Astrocyte (in vitro differentiated cells and primary cell): ENCODE data around the gene ZSCAN10. TPM values are rescaled to one million over a fixed set of nuclear protein-coding genes. Genes with fewer than 3 reads are reported as not detected.

ENCODE experiments used
- DNase-seq: peaks from one replicate; pipeline ENCODE4 v3.0.0-alpha.2; 2010; ENCODE audit warnings: low read depth
- FAIRE-seq: peaks from 2 replicates; lab custom pipeline; 2011; peaks lifted over from hg19 to GRCh38; lab: Jason Lieb, UNC
- H2AFZ ChIP-seq: 2 replicates; pipeline ENCODE4 v1.6.0; 2012; ENCODE audit warnings: low read depth, low read length, inconsistent platforms
- H3K27ac ChIP-seq: 2 replicates; pipeline ENCODE4 v1.5.1; 2011; ENCODE audit warnings: low read depth, low read length, inconsistent platforms
- H3K27me3 ChIP-seq: 2 replicates; pipeline ENCODE4 v1.6.0; 2011; ENCODE audit warnings: low read length, inconsistent platforms; ENCODE audit not compliant: insufficient read depth
- H3K36me3 ChIP-seq: 2 replicates; pipeline ENCODE4 v1.5.1; 2011; ENCODE audit warnings: low read length, inconsistent platforms; ENCODE audit not compliant: insufficient read depth
- H3K4me1 ChIP-seq: 2 replicates; pipeline ENCODE4 v1.5.1; 2011; ENCODE audit warnings: low read length, inconsistent platforms; ENCODE audit not compliant: insufficient read depth
- H3K4me2 ChIP-seq: 2 replicates; pipeline ENCODE4 v1.6.0; 2012; ENCODE audit warnings: low read length, inconsistent platforms
- H3K4me3 ChIP-seq: 2 replicates; pipeline ENCODE4 v1.5.1; 2011; ENCODE audit warnings: low read depth, mild to moderate bottlenecking, low read length, inconsistent platforms; ENCODE audit not compliant: insufficient read depth
- H3K79me2 ChIP-seq: 2 replicates; pipeline ENCODE4 v1.6.0; 2012; ENCODE audit warnings: mild to moderate bottlenecking, low read length, inconsistent platforms; ENCODE audit not compliant: insufficient read depth
- H3K9ac ChIP-seq: 2 replicates; pipeline ENCODE4 v1.6.0; 2012; ENCODE audit warnings: mild to moderate bottlenecking, low read length, inconsistent platforms
- H3K9me3 ChIP-seq: 2 replicates; pipeline ENCODE4 v1.5.1; 2012; ENCODE audit warnings: low read depth, mild to moderate bottlenecking, low read length, inconsistent platforms; ENCODE audit not compliant: insufficient read depth
- H4K20me1 ChIP-seq: 2 replicates; pipeline ENCODE4 v1.6.0; 2012; ENCODE audit warnings: low read length, inconsistent platforms; ENCODE audit not compliant: insufficient read depth
- H3K27ac Mint-ChIP-seq: one replicate; pipeline ENCODE4 v1.8.0; 2021; ENCODE audit warnings: mild to moderate bottlenecking, mixed read lengths; ENCODE audit not compliant: unreplicated experiment
- H3K27me3 Mint-ChIP-seq: one replicate; pipeline ENCODE4 v1.8.0; 2021; ENCODE audit warnings: low read depth, mixed read lengths; ENCODE audit not compliant: unreplicated experiment
- H3K36me3 Mint-ChIP-seq: one replicate; pipeline ENCODE4 v1.8.0; 2021; ENCODE audit warnings: low read depth, mixed read lengths; ENCODE audit not compliant: unreplicated experiment
- H3K4me1 Mint-ChIP-seq: one replicate; pipeline ENCODE4 v1.8.0; 2021; ENCODE audit warnings: low read depth, mixed read lengths; ENCODE audit not compliant: unreplicated experiment
- H3K4me3 Mint-ChIP-seq: one replicate; pipeline ENCODE4 v1.8.0; 2021; ENCODE audit warnings: mild to moderate bottlenecking, moderate library complexity, mixed read lengths; ENCODE audit not compliant: unreplicated experiment
- H3K9me3 Mint-ChIP-seq: one replicate; pipeline ENCODE4 v1.8.0; 2021; ENCODE audit warnings: mild to moderate bottlenecking, mixed read lengths; ENCODE audit not compliant: unreplicated experiment
- CTCF ChIP-seq: IDR thresholded peaks from 2 replicates; pipeline ENCODE4 v1.5.1; 2011; ENCODE audit warnings: low read depth, mild to moderate bottlenecking, inconsistent platforms, low read length, moderate library complexity; ENCODE audit not compliant: insufficient read depth
- EZH2 ChIP-seq: IDR thresholded peaks from 2 replicates; pipeline ENCODE4 v1.6.1; 2012; ENCODE audit warnings: mild to moderate bottlenecking, low read length, inconsistent platforms; ENCODE audit not compliant: insufficient read depth
- total RNA-seq: library from RNA; stranded (reverse); gene quantifications from 2 replicates; pipeline ENCODE4 v1.2.1, GENCODE V29; 2021

ZSCAN10 gene
- total RNA-seq, 1 donor from 2014 or later: 0.25 TPM

- H3K4me1 Mint-ChIP-seq: peaks cover 8% of the 10 kb centered on the region
- H3K27me3 Mint-ChIP-seq: peaks cover 14% of the 10 kb centered on the region
- H3K9me3 Mint-ChIP-seq: peaks cover 3% of the 10 kb centered on the region
- H3K9ac ChIP-seq: no peak overlapping the region
- no peak overlapping the region for H3K4me2 ChIP-seq
- H3K36me3 Mint-ChIP-seq: peaks cover 6% of the 10 kb centered on the region
- DNase-seq (no peak), FAIRE-seq (no peak)
- H3K4me3 ChIP-seq: no peak overlapping the region
- H2AFZ ChIP-seq: no peak overlapping the region
- no peak overlapping the region for H3K27ac Mint-ChIP-seq
- H3K36me3 ChIP-seq: no peaks in the 10 kb centered on the region
- H3K27ac ChIP-seq: no peak overlapping the region
- no peaks in the 10 kb centered on the region for H3K79me2 ChIP-seq
- H3K9me3 ChIP-seq: no peaks in the 10 kb centered on the region
- TF ChIP-seq EZH2 (no peak), CTCF (no peak)
- H3K27me3 ChIP-seq: peaks cover 2% of the 10 kb centered on the region
- H3K4me1 ChIP-seq: peaks cover 6% of the 10 kb centered on the region
- no peaks in the 10 kb centered on the region for H4K20me1 ChIP-seq
- H3K4me3 Mint-ChIP-seq: no peak overlapping the region
These were observed 30.6 kb downstream of the ZSCAN10 start for GRCh38 chr16:3068487-3068886.

GRCh38 chr16:3066440-3066748 is 32.7 kb downstream of the ZSCAN10 start:
- Histone ChIP-seq H3K9ac (no peak overlapping the region), H3K9me3 (no peaks in the 10 kb centered on the region), H2AFZ (no peak overlapping the region), H3K79me2 (no peaks in the 10 kb centered on the region), H3K36me3 (no peaks in the 10 kb centered on the region), H3K4me3 (no peak overlapping the region), H3K4me1 (peaks cover 6% of the 10 kb centered on the region), H3K27ac (no peak overlapping the region), H4K20me1 (no peaks in the 10 kb centered on the region), H3K27me3 (peaks cover 2% of the 10 kb centered on the region), H3K4me2 (peak overlapping the region; percentile 66)
- Mint-ChIP-seq H3K27ac (no peak overlapping the region), H3K27me3 (peaks cover 5% of the 10 kb centered on the region), H3K36me3 (peaks cover 6% of the 10 kb centered on the region), H3K9me3 (peaks cover 3% of the 10 kb centered on the region), H3K4me1 (peaks cover 8% of the 10 kb centered on the region), H3K4me3 (no peak overlapping the region)
- TF ChIP-seq EZH2: no peak
- no peak for TF ChIP-seq CTCF
- no peak for DNase-seq
- no peak for FAIRE-seq

- peak overlapping the region; percentile 66 for H3K4me2 ChIP-seq
- H3K9me3 Mint-ChIP-seq: peaks cover 3% of the 10 kb centered on the region
These were observed 33.2 kb downstream of the ZSCAN10 start for GRCh38 chr16:3065742-3066439.

More at GRCh38 chr16:3065742-3066439, 33.2 kb downstream of the ZSCAN10 start:
- H3K9ac ChIP-seq: peak overlapping the region; percentile 68
- H3K36me3 ChIP-seq: no peaks in the 10 kb centered on the region
- H4K20me1 ChIP-seq: no peaks in the 10 kb centered on the region
- Mint-ChIP-seq H3K4me1 (peaks cover 8% of the 10 kb centered on the region), H3K27me3 (peaks cover 5% of the 10 kb centered on the region), H3K4me3 (peak overlapping the region; percentile 34), H3K27ac (no peak overlapping the region), H3K36me3 (peaks cover 3% of the 10 kb centered on the region)
- H3K9me3 ChIP-seq: no peaks in the 10 kb centered on the region
- peaks cover 6% of the 10 kb centered on the region for H3K4me1 ChIP-seq
- DNase-seq (no peak), FAIRE-seq (no peak)
- H3K27ac ChIP-seq: no peak overlapping the region
- H3K79me2 ChIP-seq: no peaks in the 10 kb centered on the region
- H3K4me3 ChIP-seq: no peak overlapping the region
- no peak for TF ChIP-seq EZH2
- TF ChIP-seq CTCF: no peak
- H2AFZ ChIP-seq: peak overlapping the region; percentile 72
- H3K27me3 ChIP-seq: peaks cover 2% of the 10 kb centered on the region
